LoVo (cell line): ENCODE results near the gene CDK12.
"Not testable (repeated sequence)": the region's sequence is repeated elsewhere in the genome, so short reads cannot be mapped to it uniquely, and the experiment has no call there.

Source experiments
- DNase-seq: peaks from one replicate; pipeline ENCODE4 v3.0.0-alpha.2; 2016; ENCODE audit warnings: low spot score

CDK12 gene

DNA sequence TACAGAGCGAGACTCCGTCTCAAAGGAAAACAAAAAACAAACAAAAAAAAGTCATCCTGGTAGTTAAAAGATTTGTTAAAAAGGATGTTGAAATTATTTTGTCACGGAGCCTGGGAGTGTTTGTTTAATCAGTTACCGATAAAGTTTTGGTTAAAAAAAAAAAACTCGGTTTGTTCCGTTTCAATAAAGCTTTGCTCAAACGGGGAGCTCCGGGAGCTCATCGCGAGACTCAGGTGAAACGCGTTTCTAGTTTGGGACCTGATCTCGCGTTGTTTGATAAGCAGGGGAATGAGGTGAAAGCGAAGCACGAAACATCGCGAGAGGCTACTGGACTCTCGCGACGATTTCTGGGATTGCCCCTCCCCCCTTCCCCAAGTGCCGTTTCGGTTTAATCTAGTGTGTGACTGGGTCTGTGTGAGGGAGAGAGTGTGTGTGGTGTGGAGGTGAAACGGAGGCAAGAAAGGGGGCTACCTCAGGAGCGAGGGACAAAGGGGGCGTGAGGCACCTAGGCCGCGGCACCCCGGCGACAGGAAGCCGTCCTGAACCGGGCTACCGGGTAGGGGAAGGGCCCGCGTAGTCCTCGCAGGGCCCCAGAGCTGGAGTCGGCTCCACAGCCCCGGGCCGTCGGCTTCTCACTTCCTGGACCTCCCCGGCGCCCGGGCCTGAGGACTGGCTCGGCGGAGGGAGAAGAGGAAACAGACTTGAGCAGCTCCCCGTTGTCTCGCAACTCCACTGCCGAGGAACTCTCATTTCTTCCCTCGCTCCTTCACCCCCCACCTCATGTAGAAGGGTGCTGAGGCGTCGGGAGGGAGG lies at the start of gene CDK12:
CDK12 (plus strand) TSS at position 374 of the 813 bp plus-strand sequence. CDS start 586 bp downstream, outside the sequence.
- DNase-seq, result peak; percentile 99

DNA sequence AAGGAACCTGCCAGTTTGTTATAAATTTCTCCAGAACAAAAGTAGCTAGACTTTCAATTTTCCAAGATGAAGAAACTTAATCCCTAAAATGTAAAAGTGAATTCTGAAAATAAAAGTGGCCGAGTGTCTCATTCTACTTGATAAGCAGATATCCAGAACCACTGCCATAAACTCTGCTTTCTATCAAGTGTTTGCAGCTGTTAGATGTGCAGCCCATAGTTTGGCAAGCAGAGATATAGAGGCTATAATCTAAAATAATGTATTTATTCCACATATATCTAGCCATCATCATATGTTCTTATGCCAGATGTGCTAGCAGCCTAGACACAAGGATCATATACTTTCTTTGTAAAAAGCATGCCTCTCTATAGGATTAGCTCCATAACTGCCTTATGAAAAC lies 45.1 kb upstream of the CDK12 start:
- no peak for DNase-seq

- DNase-seq, result no peak
Observed at GRCh38 chr17:39429600-39429999, 31.7 kb upstream of the CDK12 start.

DNA sequence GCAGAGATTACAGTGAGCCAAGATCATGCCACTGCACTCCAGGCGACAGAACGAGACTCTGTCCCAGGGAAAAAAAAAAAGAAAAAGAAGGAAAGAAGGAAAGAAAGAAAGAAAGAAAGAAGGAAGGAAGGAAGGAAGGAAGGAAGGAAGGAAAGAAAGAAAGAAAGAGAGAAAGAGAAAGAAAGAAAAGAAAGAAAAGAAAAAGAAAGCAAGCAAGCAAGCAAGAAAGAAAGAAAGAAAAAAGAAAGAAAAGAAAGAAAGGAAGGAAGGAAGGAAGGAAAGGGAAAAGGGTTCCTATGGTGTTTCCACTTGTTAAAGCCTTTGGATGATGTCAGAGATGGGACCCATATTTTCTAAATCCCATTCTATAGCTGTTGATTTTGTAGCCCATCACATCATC lies 21.4 kb upstream of the CDK12 start:
- DNase-seq, result not testable (repeated sequence)

DNA sequence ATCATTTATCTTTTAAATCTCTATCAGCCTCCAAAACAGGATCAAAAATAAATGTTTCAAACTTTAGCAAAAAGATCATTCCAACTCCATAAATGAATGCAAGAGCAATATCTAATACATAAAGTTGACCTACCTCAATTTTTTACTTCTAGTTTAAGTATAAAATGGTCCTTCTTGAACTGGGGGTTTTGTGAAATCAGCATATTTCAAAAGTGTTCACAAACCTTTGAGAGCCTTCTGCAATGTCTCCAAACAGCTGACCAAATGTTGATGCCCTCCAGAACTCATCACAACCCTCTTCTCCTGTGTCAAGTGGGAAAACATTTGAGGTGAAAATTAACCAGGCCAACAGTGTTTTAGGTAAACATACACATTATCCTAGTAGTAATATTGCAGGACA lies 18.0 kb upstream of the CDK12 start:
- no peak for DNase-seq

DNA sequence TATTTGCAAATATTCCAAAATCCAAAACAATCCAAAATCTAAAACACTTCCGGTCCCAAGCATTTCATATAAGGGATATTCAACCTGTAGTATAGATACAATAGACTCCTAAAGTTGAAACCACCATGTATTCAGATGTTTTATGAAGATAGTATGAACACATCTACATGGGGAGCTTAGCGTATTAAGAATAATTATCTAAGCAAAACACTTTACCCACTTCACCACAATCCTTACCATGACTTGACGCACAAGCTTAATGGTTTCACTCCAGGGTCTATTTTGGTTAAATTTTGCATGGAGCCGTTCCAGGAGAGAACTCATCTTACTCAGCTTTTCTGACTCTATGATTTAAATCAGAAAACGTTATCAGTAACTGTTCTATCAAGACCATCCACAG lies 13.7 kb upstream of the CDK12 start:
- no peak for DNase-seq

GRCh38 chr17:39450051-39450450 lies 11.2 kb upstream of the CDK12 start:
- DNase-seq, result peak; percentile 22

DNA sequence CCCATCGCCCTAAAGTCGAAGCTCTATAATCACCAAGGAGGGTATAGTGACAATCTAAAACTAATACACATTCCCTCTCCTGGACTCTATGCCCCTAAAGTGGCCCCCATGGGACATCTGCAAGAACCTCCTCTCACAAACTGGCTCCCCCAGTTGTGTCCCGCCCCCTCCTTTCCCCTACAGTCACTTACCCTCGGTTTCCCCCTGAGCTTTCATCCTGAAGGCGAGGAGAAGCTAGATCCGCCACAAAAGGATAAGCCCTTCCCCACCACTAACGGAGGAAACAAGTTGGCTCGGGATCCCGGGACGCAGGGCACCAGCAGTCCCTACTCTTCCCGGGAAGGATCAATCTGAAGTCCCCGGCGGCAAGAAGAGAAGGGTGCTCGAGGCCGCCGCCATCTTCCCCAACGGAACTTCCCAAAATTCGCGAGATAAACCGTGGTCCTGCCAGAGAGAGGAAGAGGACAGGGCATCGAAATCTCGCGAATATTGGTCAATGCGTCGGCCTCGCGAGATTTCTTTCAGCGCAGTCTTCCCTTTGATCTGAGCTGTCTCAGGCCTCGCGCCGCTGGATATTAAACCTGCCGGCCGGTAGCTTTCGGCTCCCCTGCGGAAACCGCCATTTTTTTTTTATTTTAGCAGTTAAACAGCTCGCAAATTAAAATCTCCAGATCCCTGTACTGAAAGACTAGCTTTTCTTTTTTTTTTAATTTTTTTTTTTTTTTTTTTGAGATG lies 10.3 kb upstream of the CDK12 start, which contains the start of gene MED1:
MED1 (minus strand) TSS at position 417 of the 735 bp plus-strand sequence; CDS start at position 216, 201 bp downstream.
- peak; percentile 99 for DNase-seq

DNA sequence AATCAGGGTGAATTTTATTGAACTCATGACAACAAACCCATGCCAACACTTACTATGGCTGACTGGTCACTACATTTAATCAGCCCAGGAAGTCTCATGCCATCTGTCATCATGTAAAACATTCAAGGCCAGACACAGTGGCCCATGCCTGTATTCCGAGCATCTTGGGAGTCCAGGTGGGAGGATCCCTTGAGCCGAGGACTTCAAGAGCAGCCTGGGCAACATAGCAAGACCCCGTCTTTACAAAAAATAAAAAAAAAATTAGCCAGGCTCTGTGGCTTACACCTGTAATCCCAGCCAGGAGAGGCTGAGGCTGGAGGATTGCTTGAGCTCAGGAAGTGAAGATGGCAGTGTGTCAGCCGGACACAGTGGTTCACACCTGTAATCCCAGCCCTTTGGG lies 5.4 kb upstream of the CDK12 start:
- no peak for DNase-seq

GRCh38 chr17:39461926-39462569 lies 762 bp downstream of the CDK12 start:
- no peak for DNase-seq

- no peak for DNase-seq
Observed at GRCh38 chr17:39462631-39463375, 1.5 kb downstream of the CDK12 start.

DNA sequence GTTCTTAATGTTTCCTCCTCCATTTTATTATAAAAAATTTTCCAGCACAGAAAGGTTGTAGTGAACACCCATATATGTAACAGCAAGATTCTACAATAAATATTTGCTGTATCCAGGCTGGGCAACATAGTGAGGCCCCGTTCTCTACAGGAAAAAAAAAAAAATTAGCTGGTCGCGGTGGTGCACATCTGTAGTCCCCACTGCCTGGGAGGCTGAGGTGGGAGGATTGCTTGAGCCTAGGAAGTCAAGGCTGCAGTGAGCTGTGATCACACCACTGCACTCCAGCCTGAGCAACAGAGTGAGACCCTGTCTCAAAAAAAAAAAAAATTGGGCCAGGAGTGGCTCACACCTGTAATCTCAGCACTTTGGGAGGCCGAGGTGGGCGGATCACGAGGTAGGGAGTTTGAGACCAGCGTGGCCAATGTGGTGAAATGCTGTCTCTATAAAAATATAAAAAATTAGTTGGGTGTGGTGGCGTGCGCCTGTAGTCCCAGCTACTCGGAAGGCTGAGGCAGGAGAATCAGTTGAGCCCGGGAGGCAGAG lies 3.4 kb downstream of the CDK12 start:
- DNase-seq, result not testable (repeated sequence)

GRCh38 chr17:39468610-39469009 lies 7.3 kb downstream of the CDK12 start:
- not testable (repeated sequence) for DNase-seq

GRCh38 chr17:39473310-39473709 lies 12.0 kb downstream of the CDK12 start:
- DNase-seq, result no peak

DNA sequence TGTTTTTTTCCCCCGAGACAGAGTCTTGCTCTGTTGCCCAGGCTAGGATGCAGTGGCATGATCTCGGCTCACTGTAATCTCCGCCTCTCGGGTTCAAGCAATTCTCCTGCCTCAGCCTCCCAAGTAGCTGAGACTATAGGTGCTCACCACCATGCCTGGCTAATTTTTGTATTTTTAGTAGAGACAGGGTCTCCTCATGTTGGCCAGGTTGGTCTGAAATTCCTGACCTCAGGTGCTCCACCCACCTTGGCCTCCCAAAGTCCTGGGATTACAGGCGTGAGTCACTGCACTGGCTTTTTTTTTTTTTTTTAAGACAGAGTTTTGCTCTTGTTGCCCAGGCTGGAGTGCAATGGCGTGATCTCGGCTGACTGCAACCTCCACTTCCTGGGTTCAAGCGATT lies 18.3 kb downstream of the CDK12 start:
- DNase-seq, result not testable (repeated sequence)

GRCh38 chr17:39483506-39483905 lies 22.2 kb downstream of the CDK12 start:
- no peak for DNase-seq

DNA sequence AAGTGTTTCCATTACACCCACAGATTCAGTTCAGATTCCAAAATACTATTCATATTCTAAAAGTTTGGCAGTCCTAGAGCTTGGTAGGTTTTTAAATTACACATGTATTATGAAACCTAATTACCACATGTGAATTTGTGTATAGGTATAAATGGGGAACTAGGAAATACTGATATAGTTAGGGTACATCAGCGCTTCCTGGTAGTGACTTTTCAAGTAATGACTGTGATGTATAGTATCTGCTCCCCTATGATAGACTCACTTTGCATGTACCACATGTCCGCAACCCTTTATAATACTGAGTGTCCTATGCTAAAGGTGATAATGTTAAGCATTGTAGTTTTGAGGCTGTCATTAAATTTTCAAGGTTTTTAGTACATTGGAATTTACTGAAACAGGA lies 22.9 kb downstream of the CDK12 start:
- no peak for DNase-seq

GRCh38 chr17:39485555-39485954 lies 24.3 kb downstream of the CDK12 start:
- DNase-seq, result peak; percentile 25

DNA sequence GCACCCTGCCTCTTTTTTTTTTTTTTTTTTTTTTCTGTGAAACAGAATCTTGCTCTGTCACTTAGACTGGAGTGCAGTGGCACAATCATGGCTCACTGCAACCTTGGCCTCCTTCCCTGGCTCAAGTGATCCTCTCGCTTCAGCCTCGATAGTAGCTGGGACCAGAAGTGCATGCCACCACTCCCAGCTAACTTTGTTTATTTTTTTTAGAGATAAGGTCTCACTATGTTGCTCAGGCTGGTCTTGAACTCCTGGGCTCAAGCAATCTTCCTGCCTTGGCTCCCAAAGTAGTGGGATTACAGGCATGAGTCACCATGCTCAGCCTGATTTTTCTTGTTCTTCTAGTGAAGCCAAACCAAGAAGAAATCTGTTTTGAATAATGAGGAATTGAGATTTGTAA lies 25.0 kb downstream of the CDK12 start:
- DNase-seq, result no peak

GRCh38 chr17:39487490-39487889 lies 26.2 kb downstream of the CDK12 start:
- DNase-seq, result not testable (repeated sequence)

DNA sequence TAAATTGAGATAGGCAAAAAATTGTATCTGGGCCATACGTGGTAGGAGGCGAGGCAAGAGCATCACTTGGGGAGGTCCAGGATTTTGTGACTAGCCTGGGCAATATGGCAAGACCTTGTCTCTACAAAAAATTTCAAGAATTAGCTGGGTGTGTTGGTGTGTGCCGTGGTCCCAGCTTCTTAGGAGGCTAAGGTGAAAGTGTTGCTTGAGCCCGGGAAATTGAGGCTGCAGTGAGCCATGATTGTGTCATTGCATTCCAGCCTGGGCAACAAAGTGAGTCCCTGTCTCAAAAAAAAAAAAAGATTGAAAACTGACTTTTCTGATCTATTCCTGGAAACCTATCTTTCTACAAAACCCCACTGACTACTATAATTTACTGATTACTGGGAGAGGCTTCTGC lies 26.7 kb downstream of the CDK12 start:
- no peak for DNase-seq

DNA sequence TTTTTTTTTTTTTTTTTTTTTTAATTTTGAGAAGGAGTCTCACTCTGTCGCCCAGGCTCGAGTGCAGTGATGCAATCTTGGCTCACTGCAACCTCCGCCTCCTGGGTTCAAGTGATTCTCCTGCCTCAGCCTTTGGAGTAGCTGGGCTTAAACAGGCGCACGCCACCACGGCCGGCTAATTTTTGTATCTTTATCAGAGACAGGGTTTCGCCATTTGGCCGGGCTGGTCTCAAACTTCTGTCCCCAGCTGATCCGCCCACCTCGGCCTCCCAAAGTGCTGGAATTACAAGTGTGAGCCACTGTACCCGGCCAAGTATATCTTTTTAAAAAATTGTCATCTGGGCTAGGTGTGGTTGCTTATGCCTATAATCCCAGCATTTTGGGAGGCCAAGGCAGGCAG lies 35.6 kb downstream of the CDK12 start:
- DNase-seq, result not testable (repeated sequence)
